ENCODE results near the gene CELF1.

CELF1 gene

GRCh38 chr11:47442514-47442913, 110.4 kb downstream of the CELF1 start:
- no peak for DNase-seq

- DNase-seq = no peak
Measured at GRCh38 chr11:47441421-47441820, 111.5 kb downstream of the CELF1 start.

- DNase-seq = no peak
Measured at GRCh38 chr11:47440054-47440476, 112.9 kb downstream of the CELF1 start.

DNA sequence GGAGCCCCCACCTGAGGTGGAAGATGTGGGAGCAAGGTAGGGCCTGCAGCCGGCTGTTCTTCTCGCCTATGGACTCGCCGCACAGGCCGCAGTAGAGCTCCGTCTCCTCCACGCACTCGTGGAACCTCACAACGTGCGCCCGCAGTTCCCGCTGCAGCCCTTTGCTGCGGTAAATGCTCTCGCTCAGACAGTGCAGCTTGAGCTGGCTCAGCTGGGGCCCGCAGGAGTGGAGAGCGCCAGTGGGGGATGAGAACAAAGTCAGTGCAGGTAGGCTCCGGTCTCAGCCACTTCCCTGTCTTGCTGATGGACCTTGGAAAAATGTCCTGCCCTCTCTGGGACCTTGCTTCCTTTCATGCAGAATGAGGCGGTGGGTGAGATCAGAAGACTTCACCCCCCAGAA, 114.2 kb downstream of the CELF1 start:
- DNase-seq = no peak

DNA sequence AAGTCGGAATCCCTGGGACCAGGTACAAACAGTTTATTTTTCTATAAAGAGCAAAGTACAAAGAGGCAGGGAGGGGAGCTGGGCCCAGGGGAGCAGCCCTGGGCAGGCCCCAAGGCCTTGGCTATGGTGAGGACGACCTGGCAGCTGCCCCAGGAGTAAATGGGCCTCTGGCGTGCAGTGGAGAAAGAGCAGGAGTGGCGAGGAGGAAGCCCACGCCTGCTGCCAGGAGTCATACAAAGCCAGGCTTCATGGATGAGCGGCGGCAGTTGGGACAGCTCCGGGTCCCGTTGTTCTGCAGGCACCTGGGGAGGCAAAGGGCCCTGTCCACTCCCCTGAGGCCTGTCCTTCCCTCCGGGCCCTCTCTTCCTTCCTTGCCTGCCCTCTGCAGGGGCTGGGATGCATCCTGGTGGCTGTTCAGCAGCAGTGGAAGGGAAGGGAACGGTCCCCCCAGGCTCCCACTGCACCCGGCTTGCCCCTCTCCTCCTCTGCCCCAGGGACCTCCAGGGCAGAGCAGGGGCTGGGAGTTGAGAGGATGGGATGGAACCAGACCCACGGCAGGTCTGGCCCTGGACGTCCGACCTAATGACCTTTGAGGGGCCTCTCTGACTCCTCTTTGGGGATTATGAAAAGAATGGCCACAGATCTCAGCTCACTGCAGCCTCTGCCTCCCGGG, 115.0 kb downstream of the CELF1 start:
- no peak for DNase-seq

- DNase-seq = no peak
Measured at GRCh38 chr11:47437218-47437745, 115.7 kb downstream of the CELF1 start.

DNA sequence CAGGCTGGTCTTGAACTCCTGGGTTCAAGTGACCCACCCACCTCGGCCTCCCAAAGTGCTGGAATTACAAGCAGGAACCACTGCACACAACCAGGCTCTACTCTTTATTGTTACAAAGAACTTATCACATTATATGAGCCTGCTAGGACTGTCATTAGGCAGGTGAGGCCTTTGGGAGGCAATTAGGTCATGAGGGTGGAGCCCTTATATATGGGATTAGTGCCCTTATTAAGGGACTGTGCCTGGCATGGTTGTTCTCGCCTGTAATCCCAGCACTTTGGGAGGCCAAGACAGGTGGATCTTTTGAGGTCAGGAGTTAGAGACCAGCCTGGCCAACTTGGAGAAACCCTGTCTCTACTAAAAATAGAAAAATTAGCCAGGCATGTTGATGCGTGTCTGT, 116.2 kb downstream of the CELF1 start:
- no peak for DNase-seq

DNA sequence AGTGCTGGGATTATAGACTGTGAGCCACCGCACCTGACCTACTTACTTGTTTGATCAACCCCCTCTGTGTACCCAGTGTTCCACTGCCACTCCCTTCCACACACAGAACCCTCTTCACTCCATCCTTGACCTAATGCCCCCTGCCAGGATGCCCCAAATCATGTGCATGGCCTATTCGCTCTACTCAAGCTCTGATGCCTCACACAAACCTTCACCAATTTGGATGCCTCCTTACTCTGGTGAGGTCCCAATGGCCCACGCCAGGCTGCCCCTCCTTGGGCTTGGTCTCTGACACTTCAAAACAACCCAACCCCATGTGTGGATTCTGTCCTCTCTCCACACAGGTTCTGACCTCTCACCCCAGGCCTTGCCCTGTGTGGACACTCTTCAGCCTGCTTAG, 117.2 kb downstream of the CELF1 start:
- no peak for DNase-seq

- DNase-seq = no peak
Measured at GRCh38 chr11:47434011-47434786, 118.7 kb downstream of the CELF1 start.

- no peak for DNase-seq
Measured at GRCh38 chr11:47433157-47433556, 119.8 kb downstream of the CELF1 start.

GRCh38 chr11:47431356-47432083, 121.4 kb downstream of the CELF1 start:
- no peak for DNase-seq

DNA sequence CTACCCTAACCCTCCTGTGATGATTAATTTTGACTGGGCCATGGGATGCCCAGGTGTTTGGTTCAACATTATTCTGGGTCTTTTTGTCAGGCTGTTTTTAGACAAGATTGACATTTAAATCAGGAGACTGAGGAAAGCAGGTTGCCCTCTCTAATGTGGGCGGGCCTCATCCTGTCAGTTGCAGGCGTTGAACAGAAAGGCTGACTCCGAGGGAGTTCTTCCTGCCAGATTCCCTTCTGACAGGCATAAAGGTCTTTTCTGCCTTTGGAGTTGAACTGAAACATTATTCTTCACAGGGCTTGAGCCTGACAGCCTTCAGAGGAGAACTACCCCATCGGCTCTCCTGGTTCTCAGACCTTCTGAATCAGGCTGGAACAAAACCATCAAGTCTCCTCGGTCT, 122.4 kb downstream of the CELF1 start:
- no peak for DNase-seq

DNA sequence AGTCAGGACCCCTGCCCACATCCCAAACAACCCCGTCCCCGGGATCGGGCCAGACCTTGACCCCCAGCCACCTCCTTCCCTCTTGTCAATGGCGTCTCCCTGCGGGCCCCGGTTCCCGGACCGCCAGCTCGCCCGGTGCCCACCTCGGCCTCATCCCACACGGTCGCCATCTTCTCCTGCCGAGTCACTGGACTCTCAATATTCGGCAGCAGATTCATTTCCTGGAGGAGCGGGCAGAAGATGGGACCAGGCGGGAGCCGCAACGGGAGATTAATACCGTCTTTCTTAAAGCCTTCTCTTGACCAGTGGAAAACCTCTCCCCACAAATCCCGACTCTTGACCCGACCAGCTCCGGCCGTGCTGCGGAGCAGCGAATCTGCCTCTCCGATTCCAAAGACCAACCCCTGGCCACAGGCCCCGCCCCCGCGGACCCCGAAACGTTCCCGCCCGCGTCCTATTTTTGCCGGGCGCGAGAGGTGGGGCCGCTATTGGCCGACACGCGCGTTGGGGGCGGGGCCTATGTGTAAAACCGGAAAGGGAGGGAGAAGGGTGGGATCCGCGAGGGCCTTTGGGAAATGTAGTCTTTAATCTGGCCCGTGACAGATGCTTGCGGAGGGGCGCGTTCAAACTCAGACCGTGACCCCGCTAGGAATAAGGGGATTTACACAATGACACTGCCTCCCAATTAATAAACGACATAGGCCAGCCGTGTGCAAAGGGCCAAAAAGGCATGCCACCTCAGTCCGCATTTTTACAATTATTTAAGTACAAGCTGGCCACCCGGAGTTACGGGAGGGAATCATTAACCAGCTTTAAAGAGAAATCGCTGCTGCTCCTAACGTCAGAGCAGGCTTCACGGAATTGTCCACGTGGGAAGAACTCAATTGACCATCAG, 126.6 kb downstream of the CELF1 start, which contains the start of gene PSMC3:
Gene PSMC3 (minus strand): TSS at position 378 of the 895 bp plus-strand sequence. CDS start 160 bp downstream, at position 218.
- peak; percentile 99 for DNase-seq

DNA sequence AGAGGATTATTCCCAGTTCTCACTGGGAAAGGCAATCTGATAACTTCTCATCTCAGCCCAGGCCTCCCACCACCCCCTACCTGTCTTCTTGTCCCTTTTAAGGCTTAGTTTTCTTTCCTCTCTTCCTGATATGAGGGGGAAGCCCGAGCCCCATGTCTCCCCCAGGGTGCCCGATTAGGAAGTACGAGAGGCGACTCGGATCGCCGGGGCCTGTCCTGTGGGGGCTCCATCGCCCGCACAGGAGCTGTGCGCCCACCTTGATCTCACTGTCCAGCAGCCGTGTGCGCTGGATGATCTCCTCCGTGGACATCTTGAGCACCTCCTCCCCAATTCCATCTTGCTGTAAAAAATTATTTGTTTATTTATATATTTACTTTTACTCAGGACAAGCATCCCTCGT, 127.3 kb downstream of the CELF1 start:
- DNase-seq = no peak

GRCh38 chr11:47418454-47419259, 134.3 kb downstream of the CELF1 start:
- DNase-seq = no peak

DNA sequence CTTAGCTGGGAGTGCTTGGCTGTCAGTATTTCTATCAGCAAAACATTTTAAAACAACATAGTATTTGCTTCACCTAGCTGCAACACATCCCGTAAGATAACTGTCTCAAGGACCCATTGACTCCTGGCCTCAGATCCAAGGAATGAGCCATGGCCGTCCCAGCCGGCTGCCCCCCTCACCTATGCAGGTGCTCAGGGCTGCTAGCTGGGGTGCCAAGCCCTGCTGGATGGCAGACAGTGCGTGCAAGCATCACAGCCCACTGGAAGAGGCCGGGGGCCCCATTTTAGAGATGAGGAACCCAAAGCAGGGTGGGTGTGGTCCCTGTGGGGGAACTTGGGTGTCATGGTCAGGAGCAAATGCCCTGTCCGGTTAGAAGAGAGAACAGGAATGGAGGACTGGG, 135.2 kb downstream of the CELF1 start:
- no peak for DNase-seq

DNA sequence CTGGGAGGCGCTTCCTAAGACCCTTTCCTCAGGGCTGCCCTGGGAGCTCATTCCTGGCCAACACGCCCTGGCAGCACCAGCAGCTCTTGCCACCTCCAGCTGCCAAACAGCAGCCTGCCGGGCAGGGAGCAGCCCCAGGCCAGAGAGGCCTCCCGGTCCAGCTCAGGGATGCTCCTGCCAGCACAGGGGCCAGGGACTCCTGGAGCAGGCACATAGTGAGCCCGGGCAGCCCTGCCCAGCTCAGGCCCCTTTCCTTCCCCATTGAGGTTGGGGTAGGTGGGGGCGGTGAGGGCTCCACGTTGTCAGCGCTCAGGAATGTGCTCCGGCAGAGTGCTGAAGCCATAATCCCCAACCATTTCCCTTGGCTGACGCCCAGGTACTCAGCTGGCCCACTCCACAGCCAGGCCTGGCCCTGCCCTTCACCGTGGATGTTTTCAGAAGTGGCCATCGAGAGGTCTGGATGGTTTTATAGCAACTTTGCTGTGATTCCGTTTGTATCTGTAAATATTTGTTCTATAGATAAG, 136.9 kb downstream of the CELF1 start:
- DNase-seq = no peak
